ENCODE results near the gene TYK2. TPM values are rescaled to one million over a fixed set of nuclear protein-coding genes. Genes with fewer than 3 reads are reported as not detected.
A peak's percentile ranks its signal among the peaks of the same experiment; 100 is the strongest.

The TYK2 gene
- total RNA-seq, 1 donor from 2014 or later, result 143 TPM

GRCh38 chr19:10419200-10419645 is 38.9 kb upstream of the TYK2 start:
- Mint-ChIP-seq H3K27me3 (ENCODE audit: unreplicated experiment) (peaks cover 45% of the 10 kb centered on the region), H3K9me3 (ENCODE audit: unreplicated experiment) (no peaks in the 10 kb centered on the region), H3K4me1 (ENCODE audit: unreplicated experiment) (peaks cover 20% of the 10 kb centered on the region), H3K4me3 (ENCODE audit: unreplicated experiment) (no peak overlapping the region), H3K27ac (ENCODE audit: unreplicated experiment) (no peak overlapping the region), H3K36me3 (ENCODE audit: low read depth, unreplicated experiment) (peaks cover 9% of the 10 kb centered on the region)
- TF ChIP-seq CTCF (IDR thresholded peaks at IDR 0.05; ENCODE audit: unreplicated experiment), result no peak
- DNase-seq (ENCODE audit: low spot score), result no peak

GRCh38 chr19:10418485-10419199 is 38.3 kb upstream of the TYK2 start:
- Mint-ChIP-seq H3K4me1 (ENCODE audit: unreplicated experiment) (peaks cover 20% of the 10 kb centered on the region), H3K27ac (ENCODE audit: unreplicated experiment) (no peak overlapping the region), H3K27me3 (ENCODE audit: unreplicated experiment) (peaks cover 45% of the 10 kb centered on the region), H3K36me3 (ENCODE audit: low read depth, unreplicated experiment) (peaks cover 9% of the 10 kb centered on the region), H3K9me3 (ENCODE audit: unreplicated experiment) (no peaks in the 10 kb centered on the region), H3K4me3 (ENCODE audit: unreplicated experiment) (peak overlapping the region; percentile 81)
- TF ChIP-seq CTCF (IDR thresholded peaks at IDR 0.05; ENCODE audit: unreplicated experiment), result no peak
- DNase-seq (ENCODE audit: low spot score), result no peak

GRCh38 chr19:10418235-10418484 is 37.8 kb upstream of the TYK2 start:
- H3K4me3 Mint-ChIP-seq (ENCODE audit: unreplicated experiment), result peak overlapping the region; percentile 81
- no peaks in the 10 kb centered on the region for H3K9me3 Mint-ChIP-seq (ENCODE audit: unreplicated experiment)
- TF ChIP-seq CTCF (IDR thresholded peaks at IDR 0.05; ENCODE audit: unreplicated experiment), result no peak
- peaks cover 9% of the 10 kb centered on the region for H3K36me3 Mint-ChIP-seq (ENCODE audit: low read depth, unreplicated experiment)
- H3K4me1 Mint-ChIP-seq (ENCODE audit: unreplicated experiment), result peaks cover 20% of the 10 kb centered on the region
- DNase-seq (ENCODE audit: low spot score), result no peak
- no peak overlapping the region for H3K27ac Mint-ChIP-seq (ENCODE audit: unreplicated experiment)
- peaks cover 42% of the 10 kb centered on the region for H3K27me3 Mint-ChIP-seq (ENCODE audit: unreplicated experiment)

- TF ChIP-seq CTCF (IDR thresholded peaks at IDR 0.05; ENCODE audit: unreplicated experiment), result no peak
- H3K4me1 Mint-ChIP-seq (ENCODE audit: unreplicated experiment), result peaks cover 20% of the 10 kb centered on the region
- no peak overlapping the region for H3K4me3 Mint-ChIP-seq (ENCODE audit: unreplicated experiment)
- no peaks in the 10 kb centered on the region for H3K9me3 Mint-ChIP-seq (ENCODE audit: unreplicated experiment)
- no peak overlapping the region for H3K27ac Mint-ChIP-seq (ENCODE audit: unreplicated experiment)
- peaks cover 42% of the 10 kb centered on the region for H3K27me3 Mint-ChIP-seq (ENCODE audit: unreplicated experiment)
- peaks cover 9% of the 10 kb centered on the region for H3K36me3 Mint-ChIP-seq (ENCODE audit: low read depth, unreplicated experiment)
- DNase-seq (ENCODE audit: low spot score), result no peak
Measured at GRCh38 chr19:10417541-10418234, 37.3 kb upstream of the TYK2 start.
